Fibroblast of skin of right biceps (primary cell): ENCODE data around the gene ENTREP1.
A peak's percentile ranks its signal among the peaks of the same experiment; 100 is the strongest.
"Not testable (repeated sequence)": the region's sequence is repeated elsewhere in the genome, so short reads cannot be mapped to it uniquely, and the experiment has no call there.

Experiments
- DNase-seq: peaks from one replicate; pipeline ENCODE4 v3.0.0-alpha.2; 2013

The ENTREP1 gene, protein sequence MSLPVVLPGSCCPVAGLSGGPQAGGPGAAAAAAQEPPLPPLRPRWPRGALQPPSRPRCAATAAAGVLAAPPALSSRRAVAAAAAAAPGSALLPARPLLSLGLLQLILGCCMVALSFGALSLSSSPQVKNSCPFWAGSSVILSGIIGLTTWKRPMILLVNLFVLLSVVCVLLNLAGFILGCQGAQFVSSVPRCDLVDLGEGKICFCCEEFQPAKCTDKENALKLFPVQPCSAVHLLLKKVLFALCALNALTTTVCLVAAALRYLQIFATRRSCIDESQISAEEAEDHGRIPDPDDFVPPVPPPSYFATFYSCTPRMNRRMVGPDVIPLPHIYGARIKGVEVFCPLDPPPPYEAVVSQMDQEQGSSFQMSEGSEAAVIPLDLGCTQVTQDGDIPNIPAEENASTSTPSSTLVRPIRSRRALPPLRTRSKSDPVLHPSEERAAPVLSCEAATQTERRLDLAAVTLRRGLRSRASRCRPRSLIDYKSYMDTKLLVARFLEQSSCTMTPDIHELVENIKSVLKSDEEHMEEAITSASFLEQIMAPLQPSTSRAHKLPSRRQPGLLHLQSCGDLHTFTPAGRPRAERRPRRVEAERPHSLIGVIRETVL

DNA sequence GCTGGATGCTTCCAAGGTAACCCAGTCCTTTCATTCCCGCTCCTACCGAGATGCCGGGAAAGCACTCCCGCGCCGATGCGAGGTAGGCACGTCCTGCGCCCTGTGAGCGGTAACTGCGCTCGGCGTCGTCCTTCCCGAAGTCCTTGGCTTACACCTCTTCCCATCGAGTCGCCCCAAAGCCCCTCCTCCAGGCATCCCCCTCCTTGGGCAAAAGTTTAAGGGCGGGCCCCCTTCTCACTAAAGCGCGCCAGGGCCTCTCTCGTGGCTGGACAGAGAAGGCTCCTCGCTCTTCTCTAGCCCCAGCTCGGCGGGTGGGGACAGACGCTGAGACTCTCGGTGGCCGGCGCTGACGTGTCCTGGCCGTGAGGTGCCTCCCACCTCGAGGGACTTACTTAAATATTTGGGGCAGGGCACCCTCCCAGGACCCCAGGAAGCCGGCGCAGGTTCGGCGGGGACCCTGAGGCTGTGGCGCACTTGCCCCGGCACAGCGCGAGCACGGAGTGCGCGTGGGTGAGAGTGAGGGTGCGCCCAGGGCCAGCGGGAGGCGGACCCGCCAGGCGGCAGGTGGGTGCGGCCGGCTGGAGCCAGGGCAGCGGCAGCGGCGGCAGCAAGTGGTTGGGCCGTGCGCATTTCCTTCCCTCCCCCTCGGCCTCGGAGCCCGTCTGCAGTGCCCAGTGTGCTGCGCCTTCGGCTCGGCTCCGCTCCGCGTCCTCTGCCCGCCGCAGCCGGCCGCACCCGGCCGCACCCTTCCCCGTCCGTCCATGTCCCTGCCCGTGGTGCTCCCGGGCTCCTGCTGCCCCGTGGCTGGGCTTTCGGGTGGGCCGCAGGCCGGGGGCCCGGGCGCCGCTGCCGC lies at the start of gene ENTREP1:
TSS of gene ENTREP1 (plus strand) at position 667 of the 853 bp plus-strand sequence. CDS start at position 762, 95 bp downstream.
- DNase-seq, result peak; percentile 14

DNA sequence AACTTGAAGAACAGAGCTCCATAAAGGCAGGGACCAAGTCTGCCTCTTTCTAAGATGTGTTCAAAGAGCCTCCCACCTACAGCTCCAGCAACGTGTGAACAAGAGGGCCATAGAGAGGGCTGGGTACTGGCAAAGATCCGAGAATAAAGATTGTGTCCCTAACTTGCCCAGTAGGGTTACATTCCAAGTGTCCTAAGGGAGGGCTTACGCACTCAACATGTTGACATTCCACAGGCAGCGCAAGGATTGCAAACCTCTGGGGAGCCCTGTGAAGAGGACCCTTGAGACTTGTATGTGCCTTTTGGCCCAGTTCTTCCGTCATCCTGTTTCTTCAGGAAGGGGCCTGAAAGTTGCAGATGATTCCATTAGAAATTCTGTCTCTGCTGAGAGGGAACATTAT lies 48.2 kb upstream of the ENTREP1 start:
- DNase-seq, result no peak

DNA sequence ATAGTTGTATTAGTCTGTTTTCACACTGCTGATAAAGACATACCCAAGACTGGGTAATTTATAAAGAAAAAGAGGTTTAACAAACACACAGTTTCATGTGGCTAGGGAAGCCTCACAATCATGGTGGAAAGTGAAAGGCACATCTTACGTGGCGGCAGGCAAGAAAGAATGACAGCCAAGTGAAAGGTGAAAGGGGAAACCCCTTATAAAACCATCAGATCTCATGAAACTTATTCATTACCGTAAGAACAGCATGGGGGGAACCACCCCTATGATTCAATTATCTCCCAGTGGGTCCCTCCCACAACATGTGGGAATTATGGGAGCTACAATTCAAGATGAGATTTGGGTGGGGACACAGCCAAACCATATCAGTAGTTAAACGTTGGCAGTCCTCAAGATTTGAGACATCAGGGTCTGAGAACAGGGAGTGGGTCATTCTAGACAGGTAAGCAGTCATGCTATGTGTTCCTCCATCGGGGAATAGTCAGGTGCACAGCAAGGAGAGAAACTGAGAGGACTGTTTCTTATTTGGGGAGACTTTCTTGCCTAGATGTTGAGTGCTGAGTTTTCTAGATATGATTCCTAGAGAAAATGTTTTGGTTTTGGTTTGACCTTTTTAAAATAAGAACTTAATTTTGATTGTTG lies 45.8 kb upstream of the ENTREP1 start:
- DNase-seq, result no peak

DNA sequence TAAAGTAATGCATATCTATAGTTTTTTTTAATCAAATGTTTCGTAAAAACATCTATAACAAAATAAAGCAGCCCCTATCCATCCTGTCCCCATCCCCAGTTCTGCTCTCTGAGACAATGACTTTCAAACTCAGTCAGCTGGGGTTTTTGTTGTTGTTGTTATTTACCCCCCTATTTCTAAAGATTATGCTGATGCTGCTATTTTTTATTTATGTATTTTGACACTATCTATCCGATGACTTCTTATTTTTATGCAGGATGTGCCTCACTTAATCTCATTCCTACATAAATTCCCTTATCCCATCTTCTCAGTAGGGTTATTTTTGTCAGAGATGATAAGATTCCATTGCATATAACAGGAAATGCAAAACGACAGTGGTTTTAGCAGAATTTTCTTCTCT lies 45.3 kb upstream of the ENTREP1 start:
- DNase-seq, result no peak

DNA sequence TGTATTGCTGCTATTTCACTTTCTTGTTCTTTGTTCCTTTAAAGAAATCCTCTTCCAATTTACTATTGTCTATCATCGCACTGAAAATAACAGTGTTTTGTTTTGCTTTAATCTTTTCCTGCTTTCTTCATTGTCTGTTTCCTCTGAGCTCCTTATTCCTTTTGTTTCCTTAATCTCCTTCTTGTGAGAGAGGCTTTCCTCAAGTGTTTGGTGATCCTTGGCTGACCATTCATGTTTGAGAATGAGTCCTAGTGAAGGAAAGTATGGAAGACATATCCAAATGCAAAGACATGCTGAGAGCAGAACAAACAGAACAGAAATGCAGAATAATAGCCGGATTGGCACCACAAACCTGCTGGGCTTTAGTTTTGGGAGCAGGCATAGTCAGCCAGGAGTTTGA lies 42.0 kb upstream of the ENTREP1 start:
- DNase-seq, result no peak

DNA sequence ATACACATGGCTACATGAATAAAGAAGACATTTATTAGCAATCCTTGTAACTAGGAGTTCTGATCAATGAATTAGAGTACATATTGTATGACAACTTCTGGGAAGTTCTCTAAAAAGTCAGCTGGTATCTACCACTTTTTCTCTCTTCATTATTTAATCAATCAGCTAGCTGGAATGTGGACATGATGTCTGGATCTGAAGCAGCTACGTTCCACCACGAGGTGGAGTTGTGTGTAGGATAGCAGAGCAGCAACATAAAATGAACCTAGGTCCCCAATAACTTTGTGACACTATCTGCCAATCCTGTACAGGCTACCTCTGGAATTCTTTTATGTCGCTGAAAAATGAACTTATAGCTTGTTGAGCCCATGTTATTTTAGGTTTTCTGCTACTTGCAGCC lies 32.9 kb upstream of the ENTREP1 start:
- no peak for DNase-seq

DNA sequence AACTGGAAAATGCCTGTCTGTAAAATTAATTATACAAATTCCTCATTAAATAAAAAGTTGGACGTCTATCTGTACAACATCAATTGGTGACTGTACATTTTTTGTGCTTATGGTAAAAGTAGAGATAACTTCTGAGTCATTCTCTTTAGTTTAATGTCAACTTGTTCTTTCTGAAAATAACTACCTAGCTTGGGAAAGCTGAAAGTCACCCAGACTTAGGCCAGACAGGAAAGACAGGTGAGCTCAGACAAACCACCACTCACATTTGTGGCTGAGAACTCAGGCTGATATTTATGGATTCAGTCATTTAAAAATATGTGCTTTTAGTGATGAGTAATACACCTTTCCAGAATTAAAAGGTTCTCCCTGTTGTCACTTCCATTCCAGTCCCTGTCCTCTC lies 31.9 kb upstream of the ENTREP1 start:
- no peak for DNase-seq

DNA sequence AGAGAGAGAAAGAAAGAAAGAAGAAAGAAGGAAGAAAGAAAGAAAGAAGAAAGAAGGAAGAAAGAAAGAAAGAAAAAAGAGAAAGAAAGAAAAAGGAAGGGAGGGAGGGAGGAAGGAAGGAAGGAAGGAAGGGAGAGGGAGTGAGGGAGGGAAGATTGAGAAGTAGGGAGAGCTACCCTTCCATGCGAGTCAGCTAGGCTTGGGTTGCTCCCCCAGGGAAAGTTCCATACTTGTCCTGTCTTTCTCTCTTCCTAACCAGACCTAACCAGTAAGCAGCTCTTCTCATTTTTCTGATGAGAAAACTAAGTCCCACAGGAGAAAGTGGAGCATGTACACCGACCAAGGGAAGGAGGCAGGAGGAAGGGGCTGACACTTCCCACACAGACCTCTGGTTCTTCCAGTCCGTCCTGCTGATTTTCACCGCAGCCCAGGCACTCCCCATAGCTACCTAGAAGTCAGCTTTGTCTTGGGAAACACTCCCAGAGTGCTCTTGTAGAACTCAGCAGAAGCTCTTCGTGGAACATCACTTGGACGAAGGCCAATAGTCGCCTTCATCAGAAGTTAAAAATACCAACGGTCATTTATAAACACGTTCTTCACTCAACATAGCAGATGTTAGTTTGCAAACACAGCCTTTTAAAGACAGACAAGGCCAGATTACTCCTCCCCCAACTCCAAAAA lies 29.0 kb upstream of the ENTREP1 start:
- DNase-seq, result no peak

DNA sequence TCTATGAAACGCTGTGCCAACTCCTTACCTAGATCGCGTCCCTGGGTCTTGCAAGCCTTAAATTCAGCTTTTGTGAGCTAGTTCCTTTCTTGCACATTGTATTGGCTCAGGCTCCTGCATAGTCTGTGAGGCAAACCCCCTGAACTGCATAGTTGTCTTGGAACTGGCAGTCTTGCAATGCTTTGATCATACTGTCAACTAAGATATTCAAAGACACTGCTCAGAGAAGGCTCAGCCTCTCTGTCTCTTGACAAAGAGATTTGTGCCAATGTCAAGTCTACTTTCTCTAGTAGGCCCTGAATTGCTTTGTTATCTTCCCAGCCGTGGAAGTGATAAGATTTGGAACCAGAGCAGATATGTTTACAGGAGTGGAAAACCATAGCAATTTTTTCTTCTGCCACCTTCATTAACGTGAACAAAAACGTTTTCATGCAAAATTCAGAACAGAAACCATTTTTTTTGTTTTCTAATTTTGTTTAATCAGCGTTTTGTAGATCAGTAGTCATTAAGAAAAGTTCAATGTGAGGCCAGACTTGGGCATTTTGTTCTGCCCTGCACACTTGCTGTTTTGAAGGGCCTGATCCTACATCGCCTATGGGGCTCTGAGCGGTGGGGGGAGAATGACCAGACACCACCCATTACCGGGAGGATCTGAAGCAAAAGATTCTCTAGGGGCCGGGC lies 27.6 kb upstream of the ENTREP1 start:
- no peak for DNase-seq

DNA sequence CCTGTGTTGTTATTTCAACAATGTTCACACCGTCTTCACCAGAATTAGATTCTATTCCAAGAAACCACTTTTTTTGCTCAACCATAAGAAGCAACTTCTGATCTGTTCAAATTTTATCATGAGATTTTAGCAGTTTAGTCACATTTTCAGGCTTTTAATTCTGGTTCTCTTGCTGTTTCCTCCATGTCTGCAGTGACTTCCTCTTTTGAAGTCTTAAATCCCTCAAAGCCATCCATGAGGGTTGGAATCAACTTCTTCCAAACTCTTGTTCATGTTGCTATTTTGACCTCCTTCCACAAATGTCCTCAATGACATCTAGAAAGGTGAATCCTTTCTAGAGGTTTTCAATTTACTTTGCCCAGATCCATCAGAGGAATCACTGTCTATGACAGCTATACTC lies 25.7 kb upstream of the ENTREP1 start:
- no peak for DNase-seq

DNA sequence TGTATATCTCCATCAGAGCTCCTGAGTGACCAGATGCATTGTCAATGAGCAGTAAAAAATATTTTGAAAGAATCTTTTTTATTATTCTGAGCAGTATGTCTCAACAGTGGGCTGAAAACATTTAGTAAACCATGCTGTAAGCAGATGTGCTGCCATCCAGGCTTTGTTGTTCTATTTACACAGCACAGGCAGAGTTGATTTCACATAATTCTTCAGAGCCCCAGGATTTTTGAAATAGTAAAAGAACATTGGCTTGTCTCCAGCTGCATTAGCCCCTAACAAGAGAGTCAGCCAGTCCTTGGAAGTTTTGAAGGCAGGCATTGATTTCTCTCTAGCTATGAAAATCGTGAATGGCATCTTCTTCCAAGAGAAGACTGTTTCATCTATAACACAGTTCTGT lies 25.2 kb upstream of the ENTREP1 start:
- DNase-seq, result no peak

DNA sequence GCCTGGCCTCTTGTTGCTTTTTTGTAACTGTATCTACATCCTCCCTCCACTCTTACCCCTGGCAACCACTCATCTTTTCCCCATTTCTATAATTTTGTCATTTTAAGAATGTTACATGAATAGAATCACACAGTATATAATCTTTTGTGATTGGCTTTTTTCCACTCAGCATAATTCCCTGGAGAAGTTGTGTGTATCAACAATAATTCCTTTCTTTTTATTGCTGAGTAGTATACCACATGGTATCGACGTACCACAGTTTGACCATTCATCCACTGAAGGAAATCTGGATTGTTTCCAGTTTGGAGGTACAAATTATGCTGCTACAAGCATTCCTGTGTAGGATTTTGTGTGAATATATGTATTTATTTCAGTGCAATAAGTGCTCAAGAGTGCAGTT lies 21.7 kb upstream of the ENTREP1 start:
- DNase-seq, result no peak

DNA sequence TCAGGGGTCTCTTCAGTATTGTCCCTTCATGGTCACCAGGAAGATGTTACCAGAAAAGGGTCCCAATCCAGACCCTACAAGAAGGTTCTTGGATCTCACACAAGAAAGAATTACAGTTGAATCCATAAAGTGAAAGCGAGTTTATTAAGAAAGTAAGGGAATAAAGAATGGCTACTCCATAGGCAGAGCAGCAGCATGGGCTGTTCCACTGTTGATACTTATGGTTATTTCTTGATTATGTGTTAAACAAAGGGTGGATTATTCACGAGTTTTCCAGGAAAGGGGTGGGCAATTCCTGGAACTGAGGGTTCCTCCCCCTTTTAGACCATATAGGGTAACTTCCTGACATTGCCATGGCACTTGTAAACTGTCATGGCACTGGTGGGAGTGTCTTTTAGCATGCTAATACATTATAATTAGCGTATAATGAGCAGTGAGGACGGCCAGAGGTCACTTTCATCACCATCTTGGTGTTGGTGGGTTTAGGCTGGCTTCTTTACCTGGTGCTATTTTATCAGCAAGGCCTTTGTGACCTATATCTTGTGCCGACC lies 18.0 kb upstream of the ENTREP1 start:
- not testable (repeated sequence) for DNase-seq

DNA sequence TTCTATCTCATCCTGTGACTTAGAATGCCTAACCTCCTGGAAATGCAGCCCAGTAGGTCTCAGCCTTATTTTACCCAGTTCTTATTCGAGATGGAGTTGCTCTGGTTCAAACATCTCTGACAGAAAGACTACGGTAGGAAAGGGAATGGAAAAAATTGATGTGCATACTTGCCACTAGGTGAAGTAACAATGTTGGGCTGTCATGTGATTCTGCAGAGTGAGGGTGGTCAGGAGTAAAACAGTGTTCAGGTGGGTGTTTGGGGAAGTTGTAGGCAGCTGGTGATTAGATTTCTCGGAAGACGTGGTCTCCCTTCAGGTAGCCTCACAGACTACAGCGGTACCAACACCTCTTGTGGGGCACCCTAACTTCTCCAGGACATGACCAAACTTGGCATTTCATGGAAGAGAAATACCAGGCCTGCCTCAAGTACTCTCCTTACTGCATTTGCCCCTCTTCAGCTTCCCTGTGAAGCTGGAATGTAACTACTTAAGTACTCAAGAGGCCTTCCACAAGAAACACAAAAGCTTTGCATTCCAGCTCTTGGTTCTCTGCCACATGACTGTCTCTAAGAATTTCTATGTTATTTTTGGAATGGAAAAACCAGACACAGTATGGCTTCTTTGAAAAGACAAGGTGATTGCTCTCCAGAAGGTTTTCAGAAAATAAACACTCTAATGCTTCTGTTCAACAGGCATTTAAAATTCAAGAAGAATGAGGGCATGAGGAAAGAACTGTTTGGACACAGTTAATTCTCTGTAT lies 17.4 kb upstream of the ENTREP1 start:
- DNase-seq, result peak; percentile 80

DNA sequence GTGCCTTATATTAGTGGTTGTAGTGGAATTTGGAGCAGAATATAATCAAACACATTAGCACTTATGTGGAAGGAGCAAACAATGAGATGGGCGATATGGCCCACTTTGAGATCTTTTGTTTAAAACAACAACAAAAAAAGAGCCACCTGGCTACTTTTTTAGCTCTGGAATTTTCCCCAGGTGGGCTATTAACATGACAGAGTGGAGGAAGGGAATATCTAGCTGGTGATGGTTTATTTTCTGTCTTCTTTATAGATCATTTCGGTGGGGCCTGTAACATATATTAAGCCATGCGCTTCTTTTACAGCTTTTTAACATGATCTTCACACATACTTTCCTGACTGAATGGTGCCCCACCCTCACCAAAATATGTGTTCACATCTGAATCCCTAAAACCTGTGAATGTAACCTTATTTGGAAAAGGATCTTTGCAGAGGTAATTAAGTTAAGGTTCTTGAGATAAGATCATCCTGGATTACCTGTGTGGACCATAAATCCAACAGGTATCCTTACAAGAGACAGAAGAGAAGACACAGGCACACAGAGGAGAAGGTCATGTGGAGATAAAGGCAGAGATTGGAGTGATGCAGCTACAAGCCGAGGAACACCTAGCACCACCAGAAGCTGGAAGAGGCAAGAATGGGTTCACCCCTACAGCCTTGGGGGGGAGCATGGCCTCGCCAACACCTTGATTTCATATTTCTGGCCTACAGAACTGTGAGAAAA lies 16.6 kb upstream of the ENTREP1 start:
- no peak for DNase-seq

DNA sequence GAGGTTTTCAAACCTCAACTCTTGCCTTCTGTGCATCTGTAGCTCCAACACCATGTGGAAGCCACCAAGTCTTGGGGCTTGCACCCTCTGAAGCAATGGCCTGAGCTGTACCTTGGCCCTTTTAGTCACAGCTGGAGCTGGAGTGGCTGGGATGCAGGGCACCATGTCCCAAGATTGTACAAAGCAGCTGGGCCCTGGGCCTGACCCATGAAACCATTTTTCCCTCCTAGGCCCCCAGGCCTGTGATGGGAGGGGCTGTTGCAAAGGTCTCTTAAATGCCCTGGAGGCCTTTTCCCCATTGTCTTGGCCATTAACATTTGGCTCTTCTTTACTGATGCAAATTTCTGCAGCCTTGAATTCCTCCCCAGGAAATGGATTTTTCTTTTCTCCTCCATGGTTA lies 11.8 kb upstream of the ENTREP1 start:
- DNase-seq, result no peak

DNA sequence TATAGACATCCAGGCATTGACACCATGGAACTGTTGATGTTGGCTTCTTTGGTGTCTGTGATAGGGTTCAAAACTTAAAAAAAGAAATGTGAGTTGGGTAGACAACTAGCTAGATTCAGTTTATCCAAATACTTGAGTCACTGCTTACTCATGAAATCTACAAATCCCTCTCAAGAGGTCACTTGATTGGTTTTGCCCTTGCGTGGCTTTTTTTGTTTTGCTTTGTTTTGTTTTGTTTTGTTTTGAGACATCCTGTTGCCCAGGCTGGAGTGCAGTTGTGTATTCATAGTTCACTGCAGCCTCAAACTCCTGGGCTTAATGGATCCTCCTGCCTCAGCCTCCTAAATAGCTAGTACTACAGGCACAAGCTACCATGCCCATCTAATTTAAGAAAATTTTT lies 10.5 kb upstream of the ENTREP1 start:
- no peak for DNase-seq

DNA sequence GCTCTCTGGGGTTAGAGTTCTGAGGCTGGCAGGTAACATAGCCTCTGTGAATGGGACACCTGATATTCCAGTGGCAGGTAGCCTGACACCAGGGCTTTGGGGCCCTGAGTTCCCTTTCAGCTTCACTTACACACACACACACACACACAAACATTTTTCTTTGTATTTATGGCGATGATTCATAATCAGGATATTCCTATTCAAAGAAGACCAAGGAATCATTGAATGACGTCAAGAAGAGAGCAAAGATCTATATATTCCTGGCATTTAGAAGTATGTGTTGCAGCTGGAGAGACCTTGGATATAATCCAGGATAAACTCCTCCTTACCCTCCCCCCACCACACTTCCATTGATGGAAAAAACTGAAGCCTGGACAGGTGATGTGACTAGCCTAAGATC lies 7.9 kb upstream of the ENTREP1 start:
- peak; percentile 42 for DNase-seq

DNA sequence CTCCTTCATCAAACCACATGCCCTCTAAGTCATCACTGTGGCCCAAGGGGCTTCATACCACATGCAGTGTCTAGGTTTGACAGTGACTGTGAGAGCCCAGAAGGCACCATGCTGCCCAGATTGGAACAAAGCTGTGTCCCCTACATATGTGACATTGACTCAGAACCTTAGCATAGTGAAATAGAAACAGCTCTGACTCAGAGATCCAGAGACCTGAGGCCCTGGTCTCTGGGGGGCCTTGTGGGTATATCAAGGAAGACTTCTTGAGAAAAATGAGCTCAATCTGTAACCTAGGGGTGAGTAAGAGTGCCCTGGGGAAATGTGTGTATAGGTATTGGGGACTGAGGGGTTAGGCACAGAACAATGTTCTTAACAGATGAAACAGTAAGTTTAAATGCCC lies 7.1 kb upstream of the ENTREP1 start:
- no peak for DNase-seq

DNA sequence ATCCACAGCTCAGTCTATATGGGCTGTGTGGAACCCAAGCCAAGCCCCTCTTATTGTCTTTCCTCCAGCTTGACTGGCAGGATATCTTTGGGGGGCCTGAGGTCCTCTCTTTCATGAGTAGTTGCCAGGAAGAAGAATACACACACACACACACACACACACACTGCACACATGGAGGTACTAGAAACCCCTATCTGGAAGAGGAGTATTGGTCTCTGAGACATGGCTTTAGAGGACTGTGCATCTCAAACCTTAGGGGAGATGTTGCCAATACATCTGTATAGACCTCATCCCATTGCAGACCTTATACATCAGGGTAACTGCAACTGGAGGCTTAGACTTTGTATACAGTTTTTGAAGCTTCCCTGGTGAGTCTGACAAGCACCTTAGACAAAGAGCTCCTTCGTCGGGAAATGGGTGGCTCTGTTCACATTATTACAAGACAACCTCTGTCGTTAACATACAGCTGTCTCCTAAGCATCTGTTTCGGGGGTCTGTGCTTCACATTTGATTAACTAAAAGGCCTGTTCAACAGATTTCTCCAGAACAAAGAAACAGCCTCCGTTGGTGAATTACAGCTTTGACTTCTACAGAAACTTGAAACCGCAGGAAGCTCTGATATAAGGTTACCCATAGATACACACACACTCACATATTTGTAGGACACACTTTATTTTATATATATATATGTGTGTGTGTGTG lies 5.5 kb upstream of the ENTREP1 start:
- DNase-seq, result no peak
